Measurements from ENCODE around the gene POLR3G.

Gene POLR3G

GRCh38 chr5:90484540-90484939 is 9.9 kb downstream of the POLR3G start:
- Mint-ChIP-seq H3K4me3 (no peak overlapping the region), H3K27me3 (ENCODE audit: low read depth) (no peaks in the 10 kb centered on the region), H3K27ac (no peak overlapping the region), H3K36me3 (ENCODE audit: low read depth) (no peaks in the 10 kb centered on the region), H3K4me1 (no peaks in the 10 kb centered on the region), H3K9me3 (no peaks in the 10 kb centered on the region)
- TF ChIP-seq CTCF (IDR thresholded peaks at IDR 0.05; ENCODE audit: unreplicated experiment in 3 of 3): no peak

DNA sequence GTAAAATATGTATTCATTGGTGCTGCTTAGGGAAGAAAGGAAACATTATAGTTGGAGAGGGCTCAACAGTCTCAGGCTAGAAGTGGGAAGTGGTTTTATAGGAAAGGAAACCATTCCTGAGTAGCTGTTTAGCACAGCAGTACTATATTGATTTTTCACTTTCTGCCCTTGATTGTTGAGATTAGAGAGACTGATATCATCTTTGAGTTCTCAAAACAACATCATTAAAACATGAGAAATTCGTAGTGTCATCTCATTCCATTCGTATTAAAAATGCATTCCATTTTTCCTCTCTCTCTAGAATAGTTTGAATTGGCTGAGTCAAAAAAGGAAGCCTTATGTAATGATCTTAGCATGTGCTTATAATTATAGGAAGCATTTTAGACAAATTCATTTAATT is 14.1 kb downstream of the POLR3G start:
- Mint-ChIP-seq H3K9me3 (no peaks in the 10 kb centered on the region), H3K27me3 (ENCODE audit: low read depth) (no peaks in the 10 kb centered on the region), H3K27ac (no peak overlapping the region), H3K36me3 (ENCODE audit: low read depth) (no peaks in the 10 kb centered on the region), H3K4me1 (no peaks in the 10 kb centered on the region), H3K4me3 (no peak overlapping the region)
- no peak for TF ChIP-seq CTCF (IDR thresholded peaks at IDR 0.05; ENCODE audit: unreplicated experiment in 3 of 3)

DNA sequence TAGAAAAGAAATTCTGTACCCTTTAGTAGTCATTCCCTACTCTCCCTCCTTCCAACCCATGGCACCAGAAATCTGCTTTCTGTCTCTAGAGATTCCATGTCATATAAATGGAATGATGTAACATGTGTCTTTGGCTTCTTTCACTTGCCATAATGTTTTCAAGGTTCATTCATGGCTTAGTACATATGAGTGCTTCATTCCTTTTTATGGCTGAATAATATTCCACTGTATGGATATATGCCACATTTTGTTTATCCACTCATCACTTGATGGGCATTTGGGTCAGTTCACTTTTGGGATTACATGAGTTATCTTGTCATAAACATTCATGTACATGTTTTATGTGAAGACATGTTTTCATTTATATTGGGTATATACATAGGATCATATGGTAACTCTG is 19.4 kb downstream of the POLR3G start:
- Mint-ChIP-seq H3K27ac (no peak overlapping the region), H3K4me1 (no peaks in the 10 kb centered on the region), H3K4me3 (no peak overlapping the region), H3K9me3 (peaks cover 3% of the 10 kb centered on the region), H3K36me3 (ENCODE audit: low read depth) (peaks cover 3% of the 10 kb centered on the region), H3K27me3 (ENCODE audit: low read depth) (no peaks in the 10 kb centered on the region)
- TF ChIP-seq CTCF (IDR thresholded peaks at IDR 0.05; ENCODE audit: unreplicated experiment in 3 of 3): no peak

DNA sequence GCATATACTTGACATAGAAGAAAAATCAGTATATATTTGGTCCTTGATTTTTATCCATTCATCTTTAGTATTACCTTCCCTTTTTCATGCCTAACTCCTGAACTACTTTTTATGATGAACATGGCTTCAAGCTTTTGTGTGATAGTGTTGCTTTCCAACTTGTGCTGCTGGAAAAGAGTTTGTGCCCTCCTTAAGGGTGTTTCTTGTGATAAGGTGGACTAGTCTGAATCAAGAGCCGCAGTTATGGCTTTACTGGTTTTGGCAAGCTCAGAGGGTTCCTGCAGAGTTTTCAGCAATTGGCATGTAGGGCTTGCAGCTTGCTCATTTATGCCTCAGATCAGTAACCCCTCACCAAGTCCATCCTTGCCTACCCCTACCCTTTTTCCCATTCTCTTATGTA is 20.5 kb downstream of the POLR3G start:
- H3K27ac Mint-ChIP-seq: no peak overlapping the region
- H3K27me3 Mint-ChIP-seq (ENCODE audit: low read depth): no peaks in the 10 kb centered on the region
- peaks cover 3% of the 10 kb centered on the region for H3K9me3 Mint-ChIP-seq
- TF ChIP-seq CTCF (IDR thresholded peaks at IDR 0.05; ENCODE audit: unreplicated experiment in 3 of 3): no peak
- H3K4me1 Mint-ChIP-seq: no peaks in the 10 kb centered on the region
- no peak overlapping the region for H3K4me3 Mint-ChIP-seq
- peaks cover 3% of the 10 kb centered on the region for H3K36me3 Mint-ChIP-seq (ENCODE audit: low read depth)

DNA sequence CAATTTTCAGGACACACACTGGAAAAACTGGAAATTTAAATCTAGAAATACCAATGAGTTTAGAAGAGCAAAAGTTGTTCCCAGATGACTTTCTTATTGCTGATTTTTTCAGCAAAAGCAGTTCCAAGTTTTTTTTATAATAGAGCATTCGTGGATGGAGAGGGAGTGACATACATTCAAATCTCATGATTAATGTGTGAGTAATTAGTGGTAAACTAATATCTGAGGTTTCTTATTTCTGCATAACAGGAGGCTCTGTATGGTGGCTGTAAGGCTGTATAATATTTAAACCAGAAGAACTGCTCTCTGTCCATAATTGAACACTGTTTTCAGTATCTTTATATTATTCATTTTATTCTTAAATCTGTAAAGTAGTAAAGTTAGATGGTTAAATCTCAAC is 28.9 kb downstream of the POLR3G start:
- no peaks in the 10 kb centered on the region for H3K27me3 Mint-ChIP-seq (ENCODE audit: low read depth)
- no peak overlapping the region for H3K4me3 Mint-ChIP-seq
- H3K36me3 Mint-ChIP-seq (ENCODE audit: low read depth): no peaks in the 10 kb centered on the region
- H3K4me1 Mint-ChIP-seq: no peaks in the 10 kb centered on the region
- TF ChIP-seq CTCF (IDR thresholded peaks at IDR 0.05; ENCODE audit: unreplicated experiment in 3 of 3): no peak
- H3K27ac Mint-ChIP-seq: no peak overlapping the region
- no peaks in the 10 kb centered on the region for H3K9me3 Mint-ChIP-seq

DNA sequence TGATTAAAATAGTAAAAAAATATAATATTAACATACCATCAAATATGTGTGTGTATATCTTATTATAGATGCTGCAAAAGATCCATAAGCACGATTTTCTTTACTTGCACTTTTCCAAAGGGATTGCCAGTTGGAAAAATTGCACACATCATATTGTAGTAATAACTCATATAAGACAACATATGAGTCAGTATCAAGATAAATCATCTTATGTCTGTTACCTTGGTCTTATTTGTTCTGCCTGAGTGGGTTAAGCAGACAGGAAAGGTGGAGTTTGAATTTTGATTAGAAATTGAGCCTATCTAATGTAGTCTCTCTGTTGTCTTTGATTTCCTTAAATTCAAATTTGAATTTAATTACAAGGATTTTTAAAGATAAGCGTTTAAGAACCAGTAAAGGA is 30.1 kb downstream of the POLR3G start:
- Mint-ChIP-seq H3K4me3 (no peak overlapping the region), H3K36me3 (ENCODE audit: low read depth) (no peaks in the 10 kb centered on the region), H3K27ac (no peak overlapping the region), H3K4me1 (no peaks in the 10 kb centered on the region), H3K27me3 (ENCODE audit: low read depth) (no peaks in the 10 kb centered on the region), H3K9me3 (no peaks in the 10 kb centered on the region)
- no peak for TF ChIP-seq CTCF (IDR thresholded peaks at IDR 0.05; ENCODE audit: unreplicated experiment in 3 of 3)

All from nephron (organoid).